ENCODE measurements around the gene ECM2.

DNA sequence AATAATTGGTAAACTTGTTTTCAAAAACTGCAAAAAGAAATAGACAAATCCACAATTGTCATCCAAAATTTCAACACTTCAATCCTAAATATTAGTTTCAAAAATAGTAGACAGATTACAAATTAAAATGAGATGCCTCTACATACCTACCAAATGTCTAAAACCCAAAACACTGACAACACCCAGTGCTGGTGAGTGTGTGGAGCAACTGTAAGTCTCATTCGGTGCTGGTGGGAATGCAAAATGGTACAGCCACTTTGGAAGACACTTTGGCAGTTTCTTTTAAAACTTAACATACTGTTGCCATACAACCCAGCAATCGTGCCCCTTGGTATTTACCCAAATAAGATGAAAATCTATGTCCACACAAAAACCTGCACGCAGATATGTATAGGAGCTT lies 6.7 kb downstream of the ECM2 start:
- TF ChIP-seq, protein P1, sequence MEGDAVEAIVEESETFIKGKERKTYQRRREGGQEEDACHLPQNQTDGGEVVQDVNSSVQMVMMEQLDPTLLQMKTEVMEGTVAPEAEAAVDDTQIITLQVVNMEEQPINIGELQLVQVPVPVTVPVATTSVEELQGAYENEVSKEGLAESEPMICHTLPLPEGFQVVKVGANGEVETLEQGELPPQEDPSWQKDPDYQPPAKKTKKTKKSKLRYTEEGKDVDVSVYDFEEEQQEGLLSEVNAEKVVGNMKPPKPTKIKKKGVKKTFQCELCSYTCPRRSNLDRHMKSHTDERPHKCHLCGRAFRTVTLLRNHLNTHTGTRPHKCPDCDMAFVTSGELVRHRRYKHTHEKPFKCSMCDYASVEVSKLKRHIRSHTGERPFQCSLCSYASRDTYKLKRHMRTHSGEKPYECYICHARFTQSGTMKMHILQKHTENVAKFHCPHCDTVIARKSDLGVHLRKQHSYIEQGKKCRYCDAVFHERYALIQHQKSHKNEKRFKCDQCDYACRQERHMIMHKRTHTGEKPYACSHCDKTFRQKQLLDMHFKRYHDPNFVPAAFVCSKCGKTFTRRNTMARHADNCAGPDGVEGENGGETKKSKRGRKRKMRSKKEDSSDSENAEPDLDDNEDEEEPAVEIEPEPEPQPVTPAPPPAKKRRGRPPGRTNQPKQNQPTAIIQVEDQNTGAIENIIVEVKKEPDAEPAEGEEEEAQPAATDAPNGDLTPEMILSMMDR (IDR thresholded peaks at IDR 0.05; ENCODE audit: borderline replicate concordance, extremely low read depth, low read length, poor library complexity, severe bottlenecking) = no peak
- no peak for TF ChIP-seq EZH2 (IDR thresholded peaks at IDR 0.05; ENCODE audit: borderline replicate concordance, low read depth, low read length, severe bottlenecking)
